ENCODE data around the gene HACD2. TPM values are rescaled to one million over a fixed set of nuclear protein-coding genes. Genes with fewer than 3 reads are reported as not detected.

The HACD2 gene
- total RNA-seq, 1 donor from 2014 or later, result 27.9 TPM

DNA sequence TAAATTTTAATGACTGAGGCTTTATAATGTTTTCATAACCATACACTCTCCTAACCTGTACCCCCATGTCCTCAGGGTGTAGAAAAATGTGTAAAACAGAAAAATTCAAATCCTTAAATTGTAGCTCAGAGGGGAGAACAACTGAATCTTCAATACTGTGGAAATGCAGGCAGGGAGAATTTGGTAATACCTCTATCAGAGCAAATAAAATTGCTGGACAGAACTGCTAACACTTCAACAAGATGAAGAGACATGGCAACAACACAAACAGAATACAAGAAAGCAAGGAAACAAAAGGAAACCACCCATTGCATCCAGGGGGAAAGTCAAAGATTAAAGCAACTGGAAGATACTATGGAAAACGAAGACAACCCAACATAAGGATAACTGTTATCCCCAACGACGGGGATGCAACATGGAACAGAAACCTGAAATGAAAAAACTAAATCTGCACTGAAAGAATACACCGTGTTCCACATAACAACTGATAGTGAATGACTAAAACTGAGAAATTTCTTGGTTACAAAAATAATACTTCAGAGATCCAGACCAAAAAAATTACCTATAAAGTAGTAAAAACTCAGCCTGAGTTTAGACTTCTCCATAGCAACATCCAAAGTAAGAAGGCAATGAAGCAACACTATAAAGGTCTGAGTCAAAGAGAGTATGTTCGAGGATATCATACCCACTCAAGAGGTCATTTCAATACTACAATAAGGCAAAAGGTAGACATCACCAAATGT lies 48.5 kb downstream of the HACD2 start:
- intact Hi-C loops (cut with DNase I), result no loop called here
- DNase-seq (ENCODE audit: low spot score) (no peak), ATAC-seq (no peak)

DNA sequence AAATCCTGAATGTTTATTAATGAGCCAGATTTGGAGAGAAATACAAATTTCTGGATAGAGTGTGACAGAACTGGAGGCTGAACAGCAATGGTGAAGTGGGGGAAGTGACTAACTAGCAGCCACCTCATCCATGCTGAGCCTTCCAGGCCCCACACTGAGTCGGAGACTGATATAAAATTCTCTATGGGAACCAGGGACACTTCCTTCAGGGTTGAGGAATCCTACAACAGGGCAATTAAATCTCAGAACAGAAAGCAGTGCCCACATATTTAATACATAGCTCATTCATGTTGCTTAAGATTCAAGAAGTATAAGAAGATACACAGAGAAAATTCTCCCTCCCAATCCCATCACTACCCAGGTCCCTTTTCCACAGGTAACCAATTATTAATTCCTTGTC lies 49.3 kb downstream of the HACD2 start:
- intact Hi-C loops (cut with DNase I), result no loop called here
- ATAC-seq, result no peak
- no peak for DNase-seq (ENCODE audit: low spot score)

DNA sequence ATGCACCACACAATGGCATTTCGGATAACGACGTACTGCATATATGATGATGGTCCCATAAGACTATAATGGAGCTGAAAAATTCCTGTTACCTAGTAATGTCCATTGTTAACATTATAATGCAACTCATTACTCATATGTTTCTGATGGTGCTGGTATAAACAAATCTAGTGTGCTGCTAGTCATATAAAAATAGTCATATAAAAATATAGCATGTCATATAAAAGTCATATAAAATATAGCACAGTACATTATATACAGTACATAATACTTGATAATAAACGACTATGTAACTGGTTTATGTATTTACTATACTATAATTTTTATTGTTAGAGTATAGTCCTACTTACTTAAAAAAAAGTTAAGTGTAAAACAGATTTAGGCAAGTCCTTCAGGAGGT lies 50.6 kb downstream of the HACD2 start:
- intact Hi-C loops (cut with DNase I), result no loop called here
- ATAC-seq (no peak), DNase-seq (ENCODE audit: low spot score) (no peak)

DNA sequence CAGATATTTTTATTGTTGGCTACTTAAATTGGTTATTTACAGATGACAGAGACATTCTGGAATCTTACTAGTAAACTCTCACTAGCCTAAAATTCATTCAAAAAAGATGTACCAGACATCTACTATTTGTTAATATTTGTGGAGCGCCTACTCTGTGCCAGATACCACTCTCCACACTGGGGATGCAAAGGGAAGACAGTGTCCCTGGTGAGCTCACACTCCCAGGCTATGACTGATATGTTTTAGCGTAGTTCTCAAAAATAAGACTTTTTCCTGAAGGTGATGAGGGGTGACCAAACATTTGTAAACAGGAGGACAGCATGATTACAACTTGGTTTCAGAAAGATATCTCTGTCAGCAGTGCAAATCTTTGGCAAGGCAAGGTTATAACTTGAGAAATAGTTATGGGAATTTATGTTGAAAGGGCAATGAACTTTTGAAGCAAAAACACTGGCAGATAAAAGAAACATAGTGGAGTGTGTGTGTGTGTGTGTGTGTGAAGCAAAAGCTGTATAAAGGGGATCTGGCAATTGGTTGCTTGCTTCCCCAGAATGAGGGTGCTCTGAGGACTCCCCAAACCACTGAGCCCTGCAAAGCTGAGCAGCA lies 51.2 kb downstream of the HACD2 start:
- ATAC-seq (no peak), DNase-seq (ENCODE audit: low spot score) (no peak)

GRCh38 chr3:123528130-123528529 lies 56.7 kb downstream of the HACD2 start:
- ATAC-seq (no peak), DNase-seq (ENCODE audit: low spot score) (no peak)
- intact Hi-C loops (cut with DNase I), result no loop called here

More for the DNA sequence above, 51.2 kb downstream of the HACD2 start:
- intact Hi-C loops (cut with DNase I), result no loop called here

DNA sequence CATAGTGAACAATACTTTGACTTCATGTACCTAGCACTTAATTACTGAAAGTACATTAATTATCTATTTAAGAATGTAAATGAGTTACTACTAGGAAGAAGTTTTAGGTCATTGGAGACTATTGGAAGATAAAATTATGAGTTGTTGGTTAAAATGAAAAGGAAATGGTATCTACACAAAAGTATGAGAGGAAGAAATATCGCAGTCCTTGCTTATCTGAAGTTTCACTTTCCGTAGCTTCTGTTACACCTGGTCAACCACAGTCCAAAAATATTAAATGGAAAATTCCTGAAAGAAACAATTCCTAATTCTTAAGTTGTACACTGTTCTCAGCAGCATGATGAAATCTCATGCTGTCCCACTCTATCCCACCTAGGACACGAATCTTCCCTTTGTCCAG lies 57.8 kb downstream of the HACD2 start:
- intact Hi-C loops (cut with DNase I), result no loop called here
- DNase-seq (ENCODE audit: low spot score) (no peak), ATAC-seq (no peak)

GRCh38 chr3:123526474-123526873 lies 58.4 kb downstream of the HACD2 start:
- DNase-seq (ENCODE audit: low spot score) (no peak), ATAC-seq (no peak)
- intact Hi-C loops (cut with DNase I), result no loop called here

- intact Hi-C loops (cut with DNase I), result no loop called here
- DNase-seq (ENCODE audit: low spot score) (no peak), ATAC-seq (no peak)
Measured at GRCh38 chr3:123525433-123525832, 59.4 kb downstream of the HACD2 start.

- intact Hi-C loops (cut with DNase I), result no loop called here
- ATAC-seq, result no peak
Measured at GRCh38 chr3:123524981-123525380, 59.9 kb downstream of the HACD2 start.

DNA sequence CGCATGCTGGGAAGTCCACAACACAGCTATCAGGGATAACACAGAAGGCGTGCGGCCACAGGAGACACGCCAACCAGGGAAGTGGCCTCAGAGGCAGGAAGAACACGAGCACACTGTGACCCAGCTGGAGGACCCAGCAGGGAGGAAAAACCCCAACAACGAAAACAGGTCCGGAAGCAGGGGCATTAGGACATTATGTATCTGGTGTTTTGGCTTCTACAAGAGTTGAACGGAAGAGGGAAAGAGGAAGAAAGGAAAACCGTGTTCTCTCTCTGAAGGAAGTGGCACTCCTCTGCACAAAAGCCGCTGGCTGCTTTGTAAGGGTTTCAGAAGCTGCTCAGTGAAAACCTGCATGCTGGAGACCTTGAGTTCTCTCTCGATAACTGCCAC lies 61.8 kb downstream of the HACD2 start:
- ATAC-seq (peak; percentile 69), DNase-seq (ENCODE audit: low spot score) (no peak)
- intact Hi-C loops (cut with DNase I), result no loop called here

More at GRCh38 chr3:123524981-123525380, 59.9 kb downstream of the HACD2 start:
- no peak for DNase-seq (ENCODE audit: low spot score)

- DNase-seq (ENCODE audit: low spot score) (no peak), ATAC-seq (peak; percentile 10)
- intact Hi-C loops (cut with DNase I), result no loop called here
Measured at GRCh38 chr3:123522320-123523022, 62.4 kb downstream of the HACD2 start.

- DNase-seq (ENCODE audit: low spot score) (no peak), ATAC-seq (peak; percentile 32)
- intact Hi-C loops (cut with DNase I), result no loop called here
Measured at GRCh38 chr3:123521179-123521969, 63.5 kb downstream of the HACD2 start.

GRCh38 chr3:123520656-123521055 lies 64.2 kb downstream of the HACD2 start:
- no peak for DNase-seq (ENCODE audit: low spot score)
- ATAC-seq, result no peak
- intact Hi-C loops (cut with DNase I), result no loop called here

DNA sequence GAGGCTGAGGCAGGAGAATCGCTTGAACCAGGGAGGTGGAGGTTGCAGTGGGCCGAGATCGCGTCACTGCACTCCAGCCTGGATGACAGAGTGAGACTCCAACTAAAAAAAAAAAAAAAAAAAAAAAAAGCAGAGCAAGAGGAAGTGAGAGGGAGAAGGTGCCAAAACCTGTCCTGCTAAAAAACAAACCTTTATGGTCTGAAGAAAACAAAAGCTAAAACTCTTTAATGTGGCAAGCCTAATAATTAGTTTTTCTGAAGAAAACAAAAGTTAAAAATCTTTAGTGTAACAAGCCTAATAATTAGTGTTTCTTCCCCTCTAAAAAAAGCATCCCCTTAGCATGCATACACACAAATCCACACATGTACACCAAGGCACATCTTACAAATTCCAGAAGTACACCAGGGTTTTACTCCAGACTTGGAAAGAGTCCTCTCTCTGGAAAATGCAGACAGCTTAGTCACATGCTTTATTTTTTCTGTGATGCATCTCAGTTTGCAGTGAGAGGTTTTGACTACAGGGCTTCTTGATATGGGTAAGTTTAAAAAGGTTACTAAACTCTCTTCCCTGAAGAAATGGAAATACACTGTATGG lies 65.9 kb downstream of the HACD2 start:
- ATAC-seq (no peak), DNase-seq (ENCODE audit: low spot score) (no peak)
- intact Hi-C loops (cut with DNase I), result no loop called here

GRCh38 chr3:123511726-123512125 lies 73.1 kb downstream of the HACD2 start:
- DNase-seq (ENCODE audit: low spot score) (no peak), ATAC-seq (no peak)
- intact Hi-C loops (cut with DNase I), result no loop called here

DNA sequence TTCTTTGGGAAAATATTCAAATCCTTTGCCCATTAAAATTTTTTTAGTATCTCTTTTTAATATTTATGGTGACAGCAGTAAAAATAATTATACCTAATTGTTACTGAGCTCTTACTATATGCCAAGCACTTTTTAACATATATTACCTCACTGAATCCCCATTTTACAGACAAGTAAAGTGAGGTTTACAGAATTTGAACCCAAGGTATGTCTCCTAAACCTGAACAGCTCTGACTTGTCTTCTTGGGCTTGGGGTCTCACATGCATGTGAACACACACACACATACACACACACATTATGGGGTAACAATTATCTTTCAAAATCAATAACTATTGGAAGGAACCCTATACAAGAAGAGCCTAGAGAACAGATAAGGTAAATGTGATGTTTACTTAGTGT lies 73.8 kb downstream of the HACD2 start:
- ATAC-seq, result no peak
- intact Hi-C loops (cut with DNase I), result no loop called here
- no peak for DNase-seq (ENCODE audit: low spot score)

DNA sequence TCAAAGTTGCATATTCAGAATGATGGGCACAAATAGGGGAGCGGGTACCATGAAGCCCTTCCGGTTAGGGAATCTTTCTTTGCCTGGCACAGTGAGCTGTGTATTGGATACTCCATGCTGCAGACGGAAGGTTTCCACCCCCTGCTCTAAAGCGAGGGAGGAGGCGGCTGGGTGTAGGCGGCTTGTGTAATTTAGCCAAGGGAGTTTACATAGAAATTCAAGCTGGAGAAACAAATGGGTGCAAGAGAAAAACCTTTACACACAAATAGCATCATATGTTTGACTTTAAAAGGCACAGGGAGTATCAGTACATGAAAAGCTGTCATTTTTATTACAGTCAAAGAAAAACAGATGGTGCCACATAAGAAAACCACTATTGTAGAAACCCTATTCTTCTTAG lies 76.7 kb downstream of the HACD2 start:
- no peak for DNase-seq (ENCODE audit: low spot score)
- intact Hi-C loops (cut with DNase I), result no loop called here
- no peak for ATAC-seq

DNA sequence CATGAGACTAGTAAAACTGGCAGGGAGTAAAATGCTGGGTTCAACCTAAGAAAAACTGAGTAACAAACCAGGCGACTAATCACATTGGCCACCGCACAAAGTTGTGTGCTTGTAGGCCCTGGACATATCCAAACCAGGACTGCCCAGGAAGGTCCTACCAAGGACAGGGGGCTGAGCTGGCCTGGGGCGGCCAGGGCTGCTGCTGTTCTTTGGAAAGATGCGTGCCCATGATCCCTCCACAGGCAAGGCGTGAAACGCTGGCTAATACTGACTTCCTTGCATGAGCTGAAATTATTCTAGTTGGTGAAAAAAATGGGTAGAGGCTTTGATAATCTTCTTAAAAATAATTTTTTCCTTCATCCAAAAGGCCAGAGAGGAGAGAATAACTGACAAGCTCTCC lies 79.0 kb downstream of the HACD2 start:
- no peak for ATAC-seq
- intact Hi-C loops (cut with DNase I), result loop anchor here (1.0 kb wide), 1 partner anchor 26 kb away; no protein-coding TSS in a partner anchor
- DNase-seq (ENCODE audit: low spot score), result no peak

DNA sequence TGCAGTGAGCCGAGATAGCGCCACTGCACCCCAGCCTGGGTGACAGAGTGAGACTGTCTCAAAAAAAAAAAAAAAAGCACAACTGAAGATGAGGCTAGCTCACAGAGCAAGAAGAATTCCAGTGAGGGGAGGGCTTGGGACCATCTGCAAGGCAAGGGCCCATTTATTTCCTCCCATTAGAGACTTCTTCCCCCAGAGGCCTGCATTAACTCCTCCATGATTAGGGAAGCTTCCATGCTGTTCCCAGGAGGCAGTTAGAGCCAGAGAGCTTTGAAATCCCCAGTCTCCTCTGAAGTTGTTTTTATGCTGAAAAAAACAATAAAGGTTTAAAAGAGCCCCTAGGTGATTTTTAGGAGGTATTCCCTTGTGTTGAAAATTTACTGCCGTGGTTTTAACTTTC lies 81.7 kb downstream of the HACD2 start:
- no peak for ATAC-seq
- intact Hi-C loops (cut with DNase I), result no loop called here

More for the DNA sequence above, 81.7 kb downstream of the HACD2 start:
- no peak for DNase-seq (ENCODE audit: low spot score)
